Hematopoietic multipotent progenitor cell treated with erythropoietin and hydrocortisone succinate and interleukin-3 and kit ligand, for 8 days (in vitro differentiated cells): ENCODE data around the gene TANC1.

Experiments
- DNase-seq: peaks from one replicate; pipeline ENCODE4 v3.0.0-alpha.2; 2015

The TANC1 gene

GRCh38 chr2:159232456-159233170 is 264.2 kb downstream of the TANC1 start:
- DNase-seq: no peak

GRCh38 chr2:159234868-159235267 is 266.4 kb downstream of the TANC1 start:
- no peak for DNase-seq

DNA sequence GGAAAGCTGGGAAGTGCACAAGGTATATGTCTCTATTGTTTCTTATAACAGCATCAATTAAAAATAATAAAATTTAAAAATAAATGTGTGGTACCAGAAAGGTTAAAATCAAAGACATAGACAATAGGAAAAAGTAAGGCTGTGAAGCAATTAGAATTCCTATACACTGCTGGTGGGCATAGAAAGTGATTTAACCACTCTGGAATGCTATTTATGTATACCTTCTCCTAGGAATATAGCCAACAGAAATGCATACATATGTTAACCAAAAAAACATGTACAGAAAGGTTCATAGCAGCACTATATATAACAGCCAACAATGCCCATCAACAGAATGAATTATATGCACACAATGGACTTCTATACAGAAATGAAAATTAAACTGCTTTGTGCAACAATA is 275.1 kb downstream of the TANC1 start:
- no peak for DNase-seq

DNA sequence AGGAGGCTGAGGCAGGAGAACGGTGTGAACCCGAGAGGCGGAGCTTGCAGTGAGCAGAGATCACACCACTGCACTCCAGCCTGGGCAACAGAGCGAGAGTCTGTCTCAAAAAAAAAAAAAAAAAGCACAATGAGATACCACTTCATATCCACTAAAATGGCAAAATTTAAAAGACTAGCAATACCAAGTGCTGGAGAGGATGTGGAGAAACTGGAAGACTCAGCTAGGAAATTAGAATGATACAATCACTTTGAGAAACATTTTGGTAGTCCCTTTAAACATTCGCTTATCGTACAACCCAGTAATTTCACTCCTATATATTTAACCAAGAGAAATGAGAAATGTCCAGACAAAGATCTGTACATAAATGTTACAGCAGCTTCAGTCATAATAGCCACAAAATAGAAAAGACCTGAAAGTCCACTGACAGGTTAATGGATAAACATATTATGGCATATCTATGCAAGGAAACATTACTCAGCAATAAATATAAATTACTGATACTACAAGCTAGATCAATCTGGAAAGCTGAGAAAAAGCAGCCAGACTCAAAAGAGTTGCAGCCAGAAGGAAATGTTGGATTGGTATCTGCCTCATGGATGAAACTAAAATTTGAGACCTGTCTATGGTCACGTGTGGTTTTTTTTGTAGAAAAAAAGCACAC is 278.0 kb downstream of the TANC1 start:
- no peak for DNase-seq

DNA sequence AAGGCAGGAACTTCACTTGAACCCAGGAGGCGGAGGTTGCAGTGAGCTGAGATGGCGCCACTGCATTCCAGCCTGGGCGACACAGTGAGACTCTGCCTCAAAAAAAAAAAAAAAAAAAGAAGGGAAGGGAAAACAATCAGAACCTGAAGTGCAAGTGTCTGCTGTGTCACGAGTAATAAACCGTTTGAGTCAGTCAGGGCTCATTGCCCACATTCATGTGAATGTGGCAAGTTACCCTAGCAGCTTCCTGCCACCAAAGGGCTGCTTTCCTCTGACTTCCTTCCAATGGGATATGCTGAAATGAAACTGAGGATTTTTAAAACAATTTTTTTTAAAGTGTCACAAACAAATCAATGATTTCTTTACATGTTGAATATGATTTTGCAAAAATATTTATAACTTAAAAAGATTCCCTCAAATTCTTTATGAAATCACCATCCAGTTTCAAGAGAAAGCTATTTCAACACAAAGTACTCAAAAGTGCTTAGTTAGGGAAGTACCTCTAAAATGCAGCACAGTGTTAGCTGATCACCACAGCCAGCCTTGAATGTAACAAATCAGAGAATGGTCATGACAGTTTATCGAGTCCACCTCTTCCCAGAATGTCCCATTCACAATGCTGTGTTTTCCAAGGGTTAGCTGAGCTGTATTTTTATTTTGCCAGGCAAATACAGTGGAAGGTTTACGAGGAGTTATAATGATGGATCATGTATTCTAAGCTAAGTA is 281.7 kb downstream of the TANC1 start:
- peak; percentile 56 for DNase-seq

DNA sequence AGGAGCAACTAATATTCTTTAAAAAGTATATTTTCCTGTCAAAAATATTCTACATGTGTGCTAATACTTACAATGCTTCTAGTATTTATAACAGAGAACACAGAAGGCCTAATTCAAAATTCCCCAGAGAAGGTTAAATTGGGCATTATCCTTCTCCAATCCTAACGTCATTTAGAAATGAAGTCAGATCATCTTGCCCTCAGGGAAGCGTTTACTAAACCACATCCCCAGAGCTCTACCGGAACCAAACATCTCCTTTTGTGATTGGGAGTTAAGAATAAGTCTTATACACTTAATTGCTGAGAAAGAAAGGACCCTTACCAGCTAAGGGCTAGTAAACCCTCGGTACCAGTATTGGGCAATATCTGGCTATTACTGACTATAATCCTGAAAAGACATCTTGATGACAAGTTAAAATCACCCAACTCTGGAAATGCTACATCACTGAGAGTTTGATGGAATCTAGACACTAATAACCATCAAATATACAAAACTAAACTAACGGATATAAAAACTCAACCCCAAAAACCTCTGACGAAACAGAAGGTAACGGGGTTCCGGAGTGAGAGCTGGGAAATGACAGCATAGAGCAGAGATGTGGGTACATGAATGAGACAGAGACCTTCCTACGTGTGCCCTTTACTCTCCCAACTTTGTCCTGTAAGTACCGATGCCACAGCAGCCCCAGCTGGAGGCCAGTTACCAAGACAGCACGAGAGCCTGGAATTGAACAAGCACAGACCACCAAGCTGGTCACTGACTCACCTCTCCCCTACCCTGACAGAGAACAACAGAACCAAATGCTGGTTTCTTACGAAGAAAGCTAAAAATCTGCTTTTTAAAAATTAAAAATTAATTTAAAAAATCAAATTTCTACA is 283.1 kb downstream of the TANC1 start:
- DNase-seq: no peak

DNA sequence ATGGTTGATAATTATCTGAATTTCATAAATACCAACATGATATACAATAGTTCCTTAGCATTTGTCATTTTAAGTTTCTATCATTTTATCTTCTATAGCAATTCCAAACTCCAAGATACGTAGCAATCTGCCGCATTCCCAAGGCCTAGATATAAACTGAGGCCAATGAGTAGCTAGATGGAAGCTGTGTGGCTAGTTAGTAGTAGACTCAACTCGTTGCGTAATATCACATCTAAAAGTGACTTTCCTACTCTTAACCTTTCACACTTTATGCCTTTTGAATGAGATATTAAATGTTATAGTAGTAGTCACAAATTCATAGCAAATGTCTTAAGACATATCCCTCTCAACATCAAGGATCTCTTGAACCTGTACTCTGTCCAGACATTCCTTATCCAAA is 284.5 kb downstream of the TANC1 start:
- DNase-seq: no peak

- DNase-seq: no peak
Observed at GRCh38 chr2:159256159-159256558, 287.7 kb downstream of the TANC1 start.

- DNase-seq: no peak
Observed at GRCh38 chr2:159262226-159262625, 293.8 kb downstream of the TANC1 start.

DNA sequence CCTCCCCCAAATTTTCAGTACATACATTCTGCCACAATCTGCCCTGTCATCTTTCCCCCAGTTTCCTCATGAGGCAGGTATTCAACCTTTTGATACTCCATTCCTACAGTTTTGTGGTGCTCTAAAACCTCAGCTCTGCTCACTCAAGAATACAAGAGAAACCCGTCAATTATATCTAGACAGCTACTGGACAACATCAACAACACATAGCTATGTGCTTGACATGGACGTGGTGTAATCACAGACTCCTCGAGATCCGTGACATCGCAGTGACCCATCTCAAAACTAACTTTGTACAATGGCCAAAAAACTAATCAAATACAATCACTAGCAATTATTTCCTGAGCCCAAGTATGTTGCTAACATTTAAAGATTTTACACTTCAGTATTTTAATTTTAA is 294.5 kb downstream of the TANC1 start:
- no peak for DNase-seq

GRCh38 chr2:159265171-159265576 is 296.7 kb downstream of the TANC1 start:
- DNase-seq: peak; percentile 40

DNA sequence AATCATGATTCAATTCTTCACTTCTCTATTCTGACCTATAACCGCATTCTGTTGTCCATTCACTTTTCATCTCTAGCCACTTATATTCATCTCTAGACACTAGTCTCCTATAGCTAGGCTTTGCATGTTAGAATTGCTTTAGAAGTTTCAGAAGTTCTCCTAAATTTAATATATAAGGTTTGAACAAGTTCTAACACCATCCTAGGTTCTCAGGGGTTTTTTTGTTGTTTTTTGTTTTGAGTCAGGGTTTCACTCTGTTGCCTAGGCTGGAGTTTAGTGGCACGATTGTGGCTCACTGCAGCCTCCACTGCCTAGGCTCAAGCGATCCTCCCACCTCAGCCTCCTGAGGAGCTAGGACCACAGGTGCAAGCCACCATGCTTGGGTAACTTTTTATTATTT is 298.1 kb downstream of the TANC1 start:
- DNase-seq: no peak

- DNase-seq: no peak
Observed at GRCh38 chr2:159267921-159268320, 299.5 kb downstream of the TANC1 start.

GRCh38 chr2:159270744-159271379 is 302.4 kb downstream of the TANC1 start:
- DNase-seq: peak; percentile 45

DNA sequence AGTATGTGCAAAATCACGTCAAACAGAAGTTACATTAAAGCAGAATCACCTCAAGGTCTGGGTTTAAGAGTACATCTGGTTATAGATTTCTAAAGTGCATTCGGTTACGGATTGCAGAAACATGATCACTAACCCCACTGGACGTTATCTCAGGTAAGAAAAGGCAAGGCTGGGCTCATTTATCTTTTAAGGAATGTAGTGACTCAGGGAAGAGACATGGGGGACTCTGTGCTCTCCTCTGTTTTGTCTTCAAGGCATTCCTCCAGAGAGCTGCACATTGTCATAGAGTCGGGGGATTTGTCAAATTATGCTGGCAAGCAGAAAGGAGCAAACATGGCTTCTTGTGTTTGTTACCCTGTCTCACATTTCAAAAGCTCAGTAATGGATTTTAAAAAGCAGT is 303.7 kb downstream of the TANC1 start:
- no peak for DNase-seq

GRCh38 chr2:159275111-159275510 is 306.7 kb downstream of the TANC1 start:
- DNase-seq: no peak

DNA sequence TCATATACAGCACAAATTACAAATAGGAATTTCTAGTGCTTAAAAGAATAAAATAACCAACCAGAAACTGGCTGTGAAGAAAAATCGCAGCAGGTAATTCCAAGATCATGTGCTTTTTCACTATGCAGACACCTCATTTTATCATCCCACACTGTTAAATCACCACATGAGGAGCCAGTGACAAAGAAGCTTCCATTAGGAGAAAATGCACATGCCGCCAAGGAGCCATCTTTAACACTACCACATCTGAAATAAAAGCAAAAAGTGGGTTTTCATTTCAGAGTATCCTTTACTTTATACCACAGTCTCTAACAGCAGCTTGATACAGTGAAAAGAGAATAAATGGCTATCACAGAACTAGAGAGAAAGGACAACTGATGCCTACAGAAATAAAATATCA is 311.3 kb downstream of the TANC1 start:
- DNase-seq: no peak

GRCh38 chr2:159281002-159281401 is 312.6 kb downstream of the TANC1 start:
- no peak for DNase-seq
